GM12878 (cell line): ENCODE data around the gene MAGI1.

Experiments used
- ATF3 ChIP-seq: IDR thresholded peaks from 2 replicates; pipeline ENCODE4 v1.6.1; 2011; ENCODE audit warnings: low read depth, mild to moderate bottlenecking, low read length, moderate library complexity, borderline replicate concordance; ENCODE audit errors: extremely low read depth
- CBFB ChIP-seq: IDR thresholded peaks from 2 replicates; pipeline ENCODE4 v1.6.1; 2016; ENCODE audit warnings: antibody characterized with exemption, low read depth
- CEBPB ChIP-seq, 2 experiments: fragments of 150-350 bp in 1 of 2; IDR thresholded peaks; 2 replicates each; pipeline ENCODE4 v1.6.1; 2012 to 2014; ENCODE audit warnings: low read depth in 2 of 2, low read length in 2 of 2, borderline replicate concordance in 1 of 2, inconsistent platforms in 1 of 2
- CREM ChIP-seq: IDR thresholded peaks from 2 replicates; pipeline ENCODE4 v1.6.1; 2014; ENCODE audit warnings: antibody characterized with exemption, low read depth
- E4F1 ChIP-seq: fragments of 450-650 bp; IDR thresholded peaks from 2 replicates; pipeline ENCODE4 v1.6.1; 2018; ENCODE audit warnings: borderline replicate concordance, mild to moderate bottlenecking; ENCODE audit not compliant: partially characterized antibody
- EP300 ChIP-seq, 2 experiments: fragments of 150-350 bp in 1 of 2; IDR thresholded peaks; 2 replicates each; pipeline ENCODE4 v1.6.1; 2011 to 2012; ENCODE audit warnings: low read depth in 2 of 2, low read length in 2 of 2, borderline replicate concordance in 1 of 2, improper control_type of control experiment in 1 of 2, inconsistent platforms in 1 of 2; ENCODE audit not compliant: control insufficient read depth in 1 of 2
- RAD21 ChIP-seq: IDR thresholded peaks from 2 replicates; pipeline ENCODE4 v1.6.1; 2011; ENCODE audit warnings: mild to moderate bottlenecking, low read depth, low read length, moderate library complexity; ENCODE audit not compliant: insufficient read depth
- SMC3 ChIP-seq: IDR thresholded peaks from 2 replicates; pipeline ENCODE4 v1.6.1; 2011; ENCODE audit warnings: low read length, improper control_type of control experiment, borderline replicate concordance
- SP1 ChIP-seq: IDR thresholded peaks from one replicate; pipeline ENCODE4 v1.6.1; 2011; ENCODE audit warnings: low read depth, low read length
- ZBED1 ChIP-seq: IDR thresholded peaks from 2 replicates; pipeline ENCODE4 v1.6.1; 2016; ENCODE audit warnings: borderline replicate concordance
- ZNF274 ChIP-seq: IDR thresholded peaks from one replicate; pipeline ENCODE4 v1.8.0; 2011; ENCODE audit not compliant: insufficient read length, insufficient read depth
- TF ChIP-seq, protein P1 (sequence below), 3 experiments: IDR thresholded peaks in 2 of 3; conservative IDR thresholded peaks in 1 of 3; 2 replicates each; pipeline ENCODE4 v1.5.1; 2011; ENCODE audit warnings: low read depth in 3 of 3, low read length in 3 of 3, mild to moderate bottlenecking in 3 of 3, control low read depth in 2 of 3, moderate library complexity in 2 of 3, inconsistent platforms in 1 of 3, mixed read lengths in 1 of 3; ENCODE audit not compliant: control insufficient read depth in 2 of 3, insufficient read depth in 1 of 3; ENCODE audit errors: extremely low read depth in 1 of 3
- TF ChIP-seq, protein P2 (sequence below): fragments of 450-650 bp; IDR thresholded peaks from 2 replicates; pipeline ENCODE4 v1.6.1; 2017; ENCODE audit warnings: mild to moderate bottlenecking

DNA sequence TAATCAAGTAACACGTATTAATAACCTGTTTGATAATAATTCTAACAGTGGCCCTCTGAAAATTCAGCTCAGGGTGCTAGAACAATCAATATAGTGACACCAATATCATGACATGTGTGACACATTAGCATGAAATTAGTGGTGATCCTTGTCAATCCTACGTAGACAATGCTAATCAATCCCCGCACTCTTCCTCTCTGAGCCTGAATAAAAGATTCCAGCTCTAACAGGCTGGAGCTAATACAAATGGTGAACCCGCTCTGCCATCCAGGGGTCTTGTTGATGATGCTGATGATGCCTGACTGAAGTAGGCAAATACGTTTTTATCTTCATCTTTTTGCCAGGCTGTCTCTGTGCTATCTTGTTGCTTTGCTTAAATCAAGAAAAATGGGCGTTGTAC, 462.5 kb downstream of the MAGI1 start:
- TF ChIP-seq CBFB (no peak), CEBPB (IDR thresholded peaks at IDR 0.05; ENCODE audit: borderline replicate concordance in 1 of 2, low read depth in 2 of 2, low read length in 2 of 2) (no peak), SP1 (no peak), SMC3 (no peak), ZBED1 (no peak), CREM (no peak), E4F1 (no peak), ZNF274 (no peak), EP300 (IDR thresholded peaks at IDR 0.05; ENCODE audit: borderline replicate concordance in 1 of 2, control insufficient read depth in 1 of 2, low read depth in 2 of 2, low read length in 2 of 2) (no peak), ATF3 (no peak), RAD21 (no peak)
- TF ChIP-seq, protein P1, sequence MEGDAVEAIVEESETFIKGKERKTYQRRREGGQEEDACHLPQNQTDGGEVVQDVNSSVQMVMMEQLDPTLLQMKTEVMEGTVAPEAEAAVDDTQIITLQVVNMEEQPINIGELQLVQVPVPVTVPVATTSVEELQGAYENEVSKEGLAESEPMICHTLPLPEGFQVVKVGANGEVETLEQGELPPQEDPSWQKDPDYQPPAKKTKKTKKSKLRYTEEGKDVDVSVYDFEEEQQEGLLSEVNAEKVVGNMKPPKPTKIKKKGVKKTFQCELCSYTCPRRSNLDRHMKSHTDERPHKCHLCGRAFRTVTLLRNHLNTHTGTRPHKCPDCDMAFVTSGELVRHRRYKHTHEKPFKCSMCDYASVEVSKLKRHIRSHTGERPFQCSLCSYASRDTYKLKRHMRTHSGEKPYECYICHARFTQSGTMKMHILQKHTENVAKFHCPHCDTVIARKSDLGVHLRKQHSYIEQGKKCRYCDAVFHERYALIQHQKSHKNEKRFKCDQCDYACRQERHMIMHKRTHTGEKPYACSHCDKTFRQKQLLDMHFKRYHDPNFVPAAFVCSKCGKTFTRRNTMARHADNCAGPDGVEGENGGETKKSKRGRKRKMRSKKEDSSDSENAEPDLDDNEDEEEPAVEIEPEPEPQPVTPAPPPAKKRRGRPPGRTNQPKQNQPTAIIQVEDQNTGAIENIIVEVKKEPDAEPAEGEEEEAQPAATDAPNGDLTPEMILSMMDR (IDR thresholded peaks at IDR 0.05 in 2 of 3, conservative IDR thresholded peaks at IDR 0.05 in 1 of 3; ENCODE audit: control insufficient read depth in 2 of 3, extremely low read depth in 1 of 3, insufficient read depth in 1 of 3, low read depth in 3 of 3, low read length in 3 of 3), result no peak
- TF ChIP-seq, protein P2, sequence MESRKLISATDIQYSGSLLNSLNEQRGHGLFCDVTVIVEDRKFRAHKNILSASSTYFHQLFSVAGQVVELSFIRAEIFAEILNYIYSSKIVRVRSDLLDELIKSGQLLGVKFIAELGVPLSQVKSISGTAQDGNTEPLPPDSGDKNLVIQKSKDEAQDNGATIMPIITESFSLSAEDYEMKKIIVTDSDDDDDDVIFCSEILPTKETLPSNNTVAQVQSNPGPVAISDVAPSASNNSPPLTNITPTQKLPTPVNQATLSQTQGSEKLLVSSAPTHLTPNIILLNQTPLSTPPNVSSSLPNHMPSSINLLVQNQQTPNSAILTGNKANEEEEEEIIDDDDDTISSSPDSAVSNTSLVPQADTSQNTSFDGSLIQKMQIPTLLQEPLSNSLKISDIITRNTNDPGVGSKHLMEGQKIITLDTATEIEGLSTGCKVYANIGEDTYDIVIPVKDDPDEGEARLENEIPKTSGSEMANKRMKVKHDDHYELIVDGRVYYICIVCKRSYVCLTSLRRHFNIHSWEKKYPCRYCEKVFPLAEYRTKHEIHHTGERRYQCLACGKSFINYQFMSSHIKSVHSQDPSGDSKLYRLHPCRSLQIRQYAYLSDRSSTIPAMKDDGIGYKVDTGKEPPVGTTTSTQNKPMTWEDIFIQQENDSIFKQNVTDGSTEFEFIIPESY, result no peak
